Measurements from ENCODE around the gene SOS2.

SOS2 gene

DNA sequence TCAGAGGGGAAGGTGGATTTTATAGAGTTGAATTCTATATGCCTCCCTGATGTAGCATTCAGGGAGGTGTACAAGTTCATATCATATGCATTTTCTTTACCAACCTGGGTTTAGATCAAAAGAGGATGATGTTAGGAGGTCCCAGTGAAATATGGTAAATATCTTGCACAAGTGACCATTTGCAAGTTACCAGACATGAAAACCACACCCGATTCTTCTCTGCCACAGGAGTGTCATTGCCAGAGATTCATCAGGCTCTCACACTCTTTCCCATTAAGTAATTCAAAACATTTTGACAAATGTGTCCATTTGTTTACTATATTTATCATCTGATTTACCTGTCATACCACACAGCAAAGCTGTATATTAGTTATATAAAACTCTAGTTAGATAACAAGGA, 159.0 kb downstream of the SOS2 start:
- DNase-seq, result no peak
- Histone ChIP-seq H3K36me3 (no peaks in the 10 kb centered on the region), H3K9me3 (ENCODE audit: severe bottlenecking) (no peaks in the 10 kb centered on the region), H3K4me3 (ENCODE audit: low read depth, low read length) (no peak overlapping the region), H3K27me3 (ENCODE audit: insufficient read depth, low read depth, severe bottlenecking) (no peaks in the 10 kb centered on the region), H3K27ac (no peak overlapping the region)
- TF ChIP-seq, protein P1, sequence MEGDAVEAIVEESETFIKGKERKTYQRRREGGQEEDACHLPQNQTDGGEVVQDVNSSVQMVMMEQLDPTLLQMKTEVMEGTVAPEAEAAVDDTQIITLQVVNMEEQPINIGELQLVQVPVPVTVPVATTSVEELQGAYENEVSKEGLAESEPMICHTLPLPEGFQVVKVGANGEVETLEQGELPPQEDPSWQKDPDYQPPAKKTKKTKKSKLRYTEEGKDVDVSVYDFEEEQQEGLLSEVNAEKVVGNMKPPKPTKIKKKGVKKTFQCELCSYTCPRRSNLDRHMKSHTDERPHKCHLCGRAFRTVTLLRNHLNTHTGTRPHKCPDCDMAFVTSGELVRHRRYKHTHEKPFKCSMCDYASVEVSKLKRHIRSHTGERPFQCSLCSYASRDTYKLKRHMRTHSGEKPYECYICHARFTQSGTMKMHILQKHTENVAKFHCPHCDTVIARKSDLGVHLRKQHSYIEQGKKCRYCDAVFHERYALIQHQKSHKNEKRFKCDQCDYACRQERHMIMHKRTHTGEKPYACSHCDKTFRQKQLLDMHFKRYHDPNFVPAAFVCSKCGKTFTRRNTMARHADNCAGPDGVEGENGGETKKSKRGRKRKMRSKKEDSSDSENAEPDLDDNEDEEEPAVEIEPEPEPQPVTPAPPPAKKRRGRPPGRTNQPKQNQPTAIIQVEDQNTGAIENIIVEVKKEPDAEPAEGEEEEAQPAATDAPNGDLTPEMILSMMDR (IDR thresholded peaks at IDR 0.05; ENCODE audit: low read depth, low read length), result no peak

DNA sequence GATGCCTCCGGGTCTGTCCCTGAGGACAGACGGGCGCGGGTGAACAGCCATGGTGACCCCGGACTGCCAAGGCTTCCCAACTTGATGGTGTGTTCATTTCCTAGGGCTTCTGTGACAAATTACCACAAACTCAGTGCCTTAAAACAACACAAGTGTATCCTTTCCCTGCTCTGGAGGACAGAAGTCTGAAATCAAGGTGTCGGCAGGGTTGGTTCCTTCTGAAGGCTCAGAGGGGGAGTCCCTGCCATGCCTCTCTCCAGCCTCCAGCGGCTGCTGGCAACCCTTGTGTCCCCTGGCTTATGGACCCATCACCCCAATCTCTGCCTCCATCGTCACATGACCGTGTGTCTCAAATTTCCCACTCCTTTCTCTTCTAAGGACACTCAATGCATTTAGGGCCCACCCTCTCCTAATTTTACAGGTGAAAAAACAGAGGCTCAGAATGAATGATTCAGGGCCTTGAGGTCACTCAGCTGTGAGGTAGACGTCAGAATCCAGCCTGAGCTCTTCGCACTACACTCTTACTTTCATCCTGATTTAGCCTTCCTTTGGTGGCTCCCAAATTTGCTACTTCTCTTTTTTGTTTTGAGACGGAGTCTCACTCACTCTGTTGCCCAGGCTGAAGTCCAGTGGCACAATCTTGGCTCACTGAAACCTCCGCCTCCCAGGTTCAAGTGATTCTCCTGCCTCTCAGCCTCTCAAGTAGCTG, 160.4 kb downstream of the SOS2 start:
- H3K4me3 ChIP-seq (ENCODE audit: low read depth, low read length), result no peak overlapping the region
- no peaks in the 10 kb centered on the region for H3K9me3 ChIP-seq (ENCODE audit: severe bottlenecking)
- no peak overlapping the region for H3K27ac ChIP-seq
- no peak for DNase-seq
- no peaks in the 10 kb centered on the region for H3K36me3 ChIP-seq
- no peaks in the 10 kb centered on the region for H3K27me3 ChIP-seq (ENCODE audit: insufficient read depth, low read depth, severe bottlenecking)
- TF ChIP-seq, protein P1 (IDR thresholded peaks at IDR 0.05; ENCODE audit: low read depth, low read length), result no peak

DNA sequence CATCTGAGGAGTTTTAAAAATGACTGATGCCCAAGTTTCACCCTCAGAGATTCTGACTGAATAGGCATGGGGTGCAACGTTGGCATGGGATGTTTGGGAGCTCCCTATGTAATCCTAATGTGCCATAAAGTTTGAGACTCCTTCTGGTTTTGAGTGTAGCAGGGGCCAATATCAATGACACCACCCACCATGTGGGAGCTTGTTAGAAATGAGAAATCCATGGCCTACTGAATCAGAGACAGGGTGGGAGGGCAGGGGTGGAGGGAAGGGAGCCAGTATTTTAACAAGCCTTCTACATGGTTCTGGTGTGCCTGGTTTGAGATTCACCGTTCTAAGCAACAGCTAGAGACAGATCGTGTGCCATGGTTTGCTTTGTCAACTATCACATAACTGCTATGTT, 161.1 kb downstream of the SOS2 start:
- no peaks in the 10 kb centered on the region for H3K27me3 ChIP-seq (ENCODE audit: insufficient read depth, low read depth, severe bottlenecking)
- no peak for DNase-seq
- TF ChIP-seq, protein P1 (IDR thresholded peaks at IDR 0.05; ENCODE audit: low read depth, low read length), result no peak
- no peaks in the 10 kb centered on the region for H3K36me3 ChIP-seq
- H3K4me3 ChIP-seq (ENCODE audit: low read depth, low read length), result no peak overlapping the region
- H3K27ac ChIP-seq, result no peak overlapping the region
- no peaks in the 10 kb centered on the region for H3K9me3 ChIP-seq (ENCODE audit: severe bottlenecking)

DNA sequence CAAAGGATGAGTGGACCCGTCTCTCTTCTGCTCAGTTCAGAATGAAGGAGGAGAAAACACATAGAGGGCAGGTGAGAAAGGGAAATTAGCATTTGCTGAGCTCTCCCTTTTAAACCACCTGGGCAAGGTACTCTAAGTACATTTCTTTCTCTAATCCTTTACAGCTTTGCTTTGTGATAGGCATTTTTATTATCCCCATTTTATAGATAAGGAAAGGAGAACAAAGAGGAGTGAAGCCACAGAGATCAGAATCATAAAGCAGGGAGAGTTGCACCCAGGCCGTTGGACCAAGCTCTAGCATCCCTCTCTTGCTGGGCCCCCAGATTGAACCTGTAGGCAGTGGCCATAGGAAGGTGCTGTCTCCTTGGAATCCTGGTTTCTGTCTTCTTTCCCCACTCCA, 162.1 kb downstream of the SOS2 start:
- Histone ChIP-seq H3K9me3 (ENCODE audit: severe bottlenecking) (no peaks in the 10 kb centered on the region), H3K36me3 (no peaks in the 10 kb centered on the region), H3K4me3 (ENCODE audit: low read depth, low read length) (no peak overlapping the region), H3K27ac (no peak overlapping the region), H3K27me3 (ENCODE audit: insufficient read depth, low read depth, severe bottlenecking) (no peaks in the 10 kb centered on the region)
- DNase-seq, result no peak
- TF ChIP-seq, protein P1 (IDR thresholded peaks at IDR 0.05; ENCODE audit: low read depth, low read length), result no peak

DNA sequence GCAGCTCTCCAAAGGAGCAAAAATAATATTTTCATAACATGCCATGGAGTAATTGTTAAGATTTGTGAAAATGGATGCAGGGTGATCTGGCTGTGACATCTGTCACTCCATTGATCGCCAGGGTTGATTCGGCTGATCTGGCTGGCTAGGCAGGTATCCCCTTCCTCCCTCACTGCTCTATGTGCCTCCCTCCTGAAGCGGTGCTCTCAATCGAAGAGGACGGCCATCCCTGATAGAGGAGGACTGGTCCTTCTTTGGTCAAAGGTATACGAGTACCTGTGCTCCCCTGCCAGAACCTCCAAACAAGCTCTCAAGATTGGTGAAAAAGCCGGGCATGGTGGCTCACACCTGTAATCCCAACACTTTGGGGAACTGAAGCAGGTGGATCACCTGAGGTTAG, 162.9 kb downstream of the SOS2 start:
- no peak overlapping the region for H3K27ac ChIP-seq
- H3K36me3 ChIP-seq, result no peaks in the 10 kb centered on the region
- DNase-seq, result no peak
- TF ChIP-seq, protein P1 (IDR thresholded peaks at IDR 0.05; ENCODE audit: low read depth, low read length), result no peak
- no peak overlapping the region for H3K4me3 ChIP-seq (ENCODE audit: low read depth, low read length)
- H3K27me3 ChIP-seq (ENCODE audit: insufficient read depth, low read depth, severe bottlenecking), result no peaks in the 10 kb centered on the region
- H3K9me3 ChIP-seq (ENCODE audit: severe bottlenecking), result no peaks in the 10 kb centered on the region

Data from WERI-Rb-1 (cell line).